ENCODE measurements around the gene WDR1. TPM values are rescaled to one million over a fixed set of nuclear protein-coding genes. Genes with fewer than 3 reads are reported as not detected.

Gene WDR1
- total and polyA plus RNA-seq, 3 donors from 2014 or later, result 165 to 295 (median 168) TPM

DNA sequence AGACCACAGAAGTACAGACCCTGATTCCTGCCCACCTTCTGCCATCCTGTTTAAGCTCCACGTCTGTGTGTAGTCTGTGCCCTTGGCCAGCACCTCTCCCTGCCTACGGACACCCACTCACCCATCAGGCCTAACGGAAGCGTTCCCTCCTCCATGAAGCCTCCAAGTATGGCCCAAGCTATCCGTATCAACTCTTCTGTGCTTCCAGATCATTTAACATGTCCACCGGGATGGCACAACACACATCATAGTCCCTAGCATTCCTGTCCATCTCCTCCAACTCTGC is 11.7 kb downstream of the WDR1 start:
- Histone ChIP-seq H3K27me3 (no peaks in the 10 kb centered on the region), H3K4me3 (no peak overlapping the region), H3K9me3 (no peaks in the 10 kb centered on the region), H3K36me3 (ENCODE audit: low read depth, missing control alignments) (no peaks in the 10 kb centered on the region), H3K27ac (no peak overlapping the region), H3K4me1 (peaks cover 16% of the 10 kb centered on the region)
- WGBS, 2 donors, result 78 to 82% methylated on average over 5 to 6 of the region's 6 CpGs
- TF ChIP-seq POLR2A (IDR thresholded peaks at IDR 0.05) (no peak), CTCF (IDR thresholded peaks at IDR 0.05) (no peak)
- no peak for DNase-seq
- intact Hi-C loops (cut with DNase I; ENCODE audit: low total_unique reads), result no loop called here

DNA sequence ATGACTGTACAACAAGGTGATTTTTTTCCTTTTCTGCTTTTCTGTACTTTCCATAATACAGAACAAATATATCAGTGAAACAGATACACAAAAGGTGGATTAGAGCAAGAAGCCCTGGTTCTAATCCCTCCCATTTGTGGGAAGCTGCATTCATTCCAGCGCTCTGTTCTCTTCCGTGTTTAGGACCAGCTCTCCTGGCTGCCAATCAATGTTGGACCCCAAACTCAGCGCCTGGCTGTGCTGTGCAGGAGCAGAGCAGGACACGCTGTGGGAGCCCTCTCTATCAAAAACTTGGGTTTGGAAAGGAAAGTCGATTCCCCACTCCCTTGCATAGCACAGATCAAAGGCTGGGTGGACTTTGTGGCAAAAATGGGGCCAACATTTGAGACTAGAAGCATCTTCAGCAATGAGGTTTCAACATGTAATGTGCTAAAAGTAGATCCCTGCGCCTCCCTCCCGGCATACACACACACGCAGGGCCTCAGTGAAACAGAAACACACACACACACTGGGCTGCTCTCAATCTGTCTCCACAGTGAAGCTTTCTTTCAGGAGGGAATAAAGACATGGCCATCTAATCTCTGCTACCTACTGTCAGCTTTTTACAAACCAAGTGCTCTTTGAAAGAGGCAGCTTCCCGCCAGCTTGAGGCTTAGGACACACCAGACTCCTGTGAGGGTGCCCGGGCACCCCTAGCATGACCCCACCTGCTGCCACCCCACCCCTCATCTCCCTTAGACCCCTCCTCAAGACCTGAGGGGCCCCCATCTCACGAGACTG is 12.2 kb downstream of the WDR1 start:
- Histone ChIP-seq H3K27me3 (no peaks in the 10 kb centered on the region), H3K4me1 (peaks cover 16% of the 10 kb centered on the region), H3K4me3 (no peak overlapping the region), H3K36me3 (ENCODE audit: low read depth, missing control alignments) (no peaks in the 10 kb centered on the region), H3K27ac (no peak overlapping the region), H3K9me3 (no peaks in the 10 kb centered on the region)
- TF ChIP-seq POLR2A (IDR thresholded peaks at IDR 0.05) (no peak), CTCF (IDR thresholded peaks at IDR 0.05) (no peak)
- WGBS, 2 donors, result 69 to 74% methylated on average over 8 to 11 of the region's 11 CpGs
- intact Hi-C loops (cut with DNase I; ENCODE audit: low total_unique reads), result no loop called here
- no peak for DNase-seq

GRCh38 chr4:10102474-10103332 is 13.9 kb downstream of the WDR1 start:
- Histone ChIP-seq H3K4me3 (no peak overlapping the region), H3K27ac (no peak overlapping the region), H3K9me3 (no peaks in the 10 kb centered on the region), H3K27me3 (no peaks in the 10 kb centered on the region), H3K36me3 (ENCODE audit: low read depth, missing control alignments) (no peaks in the 10 kb centered on the region), H3K4me1 (peaks cover 16% of the 10 kb centered on the region)
- no peak for TF ChIP-seq POLR2A (IDR thresholded peaks at IDR 0.05)
- intact Hi-C loops (cut with DNase I; ENCODE audit: low total_unique reads), result no loop called here
- WGBS, 2 donors, result 65 to 90% methylated on average over 7 to 13 of the region's 13 CpGs
- DNase-seq, result no peak

GRCh38 chr4:10101671-10102473 is 14.7 kb downstream of the WDR1 start:
- DNase-seq, result no peak
- WGBS, 2 donors, result 89 to 92% methylated on average over 14 of the region's 14 CpGs
- no peaks in the 10 kb centered on the region for H3K27me3 ChIP-seq
- TF ChIP-seq POLR2A (IDR thresholded peaks at IDR 0.05) (no peak), CTCF (IDR thresholded peaks at IDR 0.05) (no peak)
- H3K4me1 ChIP-seq, result peaks cover 9% of the 10 kb centered on the region
- H3K27ac ChIP-seq, result no peak overlapping the region
- H3K36me3 ChIP-seq (ENCODE audit: low read depth, missing control alignments), result no peaks in the 10 kb centered on the region
- H3K9me3 ChIP-seq, result no peaks in the 10 kb centered on the region
- intact Hi-C loops (cut with DNase I; ENCODE audit: low total_unique reads), result no loop called here
- no peak overlapping the region for H3K4me3 ChIP-seq

DNA sequence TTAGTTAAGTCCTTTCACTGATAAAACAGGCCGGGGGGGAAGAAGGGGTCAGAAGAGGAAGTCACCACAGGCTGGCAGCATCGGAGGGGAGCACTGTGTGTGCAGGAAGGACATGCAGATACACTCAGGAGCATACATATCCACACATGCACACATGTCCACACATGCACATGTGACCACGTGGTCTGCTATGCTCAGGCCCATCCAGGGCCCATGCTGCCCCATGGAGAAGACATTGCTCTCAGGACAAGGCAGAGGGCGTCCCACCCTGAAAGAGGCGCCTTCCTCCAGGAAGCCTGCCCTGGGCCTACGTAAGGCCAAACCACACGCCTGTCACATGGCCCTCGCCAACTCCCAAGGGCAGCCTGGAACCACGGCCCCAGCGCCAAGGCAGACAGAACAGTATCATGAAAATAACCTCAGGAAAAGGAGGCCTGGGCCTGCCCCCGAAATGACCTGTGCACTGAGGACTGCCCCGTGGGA is 15.8 kb downstream of the WDR1 start:
- Histone ChIP-seq H3K9me3 (no peaks in the 10 kb centered on the region), H3K36me3 (ENCODE audit: low read depth, missing control alignments) (no peaks in the 10 kb centered on the region), H3K4me1 (no peaks in the 10 kb centered on the region), H3K27ac (no peak overlapping the region), H3K4me3 (no peak overlapping the region), H3K27me3 (no peaks in the 10 kb centered on the region)
- intact Hi-C loops (cut with DNase I; ENCODE audit: low total_unique reads), result no loop called here
- 76 to 87% methylated on average over 4 to 12 of the region's 12 CpGs for WGBS, 2 donors
- no peak for TF ChIP-seq POLR2A (IDR thresholded peaks at IDR 0.05)
- no peak for TF ChIP-seq CTCF (IDR thresholded peaks at IDR 0.05)
- DNase-seq, result no peak

Measured in testis (tissue), 3 donors.